Choroid plexus epithelial cell (primary cell): Measurements from ENCODE around the gene CSGALNACT2.
"Not testable (repeated sequence)": the region's sequence is repeated elsewhere in the genome, so short reads cannot be mapped to it uniquely, and the experiment has no call there.

ENCODE experiments used
- DNase-seq: peaks from one replicate; pipeline ENCODE4 v3.0.0-alpha.2; 2010; ENCODE audit warnings: low read depth
- H3K4me3 ChIP-seq: 2 replicates; pipeline ENCODE4 v1.5.1; 2011; ENCODE audit warnings: low read depth, mild to moderate bottlenecking, control low read depth, low read length, moderate library complexity
- CTCF ChIP-seq: conservative IDR thresholded peaks from 2 replicates; pipeline ENCODE4 v1.5.1; 2011; ENCODE audit warnings: low read depth, mild to moderate bottlenecking, control low read depth, inconsistent platforms, low read length, moderate library complexity

CSGALNACT2 gene

DNA sequence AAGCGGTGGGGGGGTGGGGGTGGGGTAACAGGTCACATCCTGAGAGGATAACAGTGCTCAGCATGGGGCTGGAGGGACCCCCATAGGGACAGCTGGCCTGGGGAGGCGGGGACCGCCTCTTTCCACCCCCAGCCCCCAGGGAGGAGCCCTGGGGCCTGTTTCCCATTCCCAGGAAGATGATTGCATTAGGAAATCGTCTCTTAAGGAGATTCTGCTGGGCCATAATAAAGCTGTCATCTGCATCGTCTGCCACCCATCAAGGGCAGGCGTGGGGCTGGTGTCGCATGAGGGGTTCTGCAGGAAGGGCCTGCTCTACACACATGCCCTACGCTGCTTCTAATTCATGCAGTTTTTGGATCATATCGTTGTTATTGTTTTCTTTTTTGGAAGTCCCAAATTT lies 44.2 kb upstream of the CSGALNACT2 start:
- TF ChIP-seq CTCF = no peak
- H3K4me3 ChIP-seq = no peak overlapping the region
- DNase-seq = no peak

DNA sequence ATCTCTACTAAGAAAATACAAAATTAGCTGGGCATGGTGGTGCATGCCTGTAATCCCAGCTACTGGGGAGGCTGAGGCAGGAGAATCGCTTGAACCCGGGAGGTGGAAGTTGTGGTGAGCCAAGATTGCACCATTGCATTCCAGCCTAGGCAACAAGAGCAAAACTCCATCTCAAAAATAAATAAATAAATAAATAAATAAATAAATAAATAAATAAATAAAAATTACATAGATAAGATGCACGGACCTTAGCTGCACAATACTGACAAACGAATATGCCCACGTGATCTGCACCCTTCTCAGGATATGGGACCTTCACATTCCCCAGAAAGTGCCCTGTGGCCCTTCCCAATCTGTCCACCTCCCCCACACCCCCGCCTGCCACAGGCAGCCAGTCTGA lies 38.9 kb upstream of the CSGALNACT2 start:
- not testable (repeated sequence) for H3K4me3 ChIP-seq, DNase-seq

DNA sequence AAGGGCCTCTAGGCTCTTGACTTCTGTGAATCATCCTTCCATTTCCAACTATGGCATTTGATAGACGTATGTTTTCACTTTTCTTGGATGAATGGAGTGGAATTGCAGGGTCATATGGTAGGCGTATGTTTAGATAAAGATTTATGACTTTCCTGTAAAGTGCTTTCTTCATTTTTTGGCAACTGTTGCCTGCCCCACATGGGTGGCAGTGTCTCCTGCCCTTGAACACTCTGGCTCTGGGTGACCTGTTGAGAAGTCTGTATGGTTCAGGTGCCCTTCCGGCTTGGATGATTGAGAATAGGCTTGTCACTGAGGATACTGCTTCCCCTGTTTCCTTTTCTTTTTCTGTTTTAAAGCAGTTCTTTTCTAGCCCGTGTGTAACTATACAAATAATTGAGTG lies 38.3 kb upstream of the CSGALNACT2 start:
- no peak for DNase-seq
- no peak overlapping the region for H3K4me3 ChIP-seq
- TF ChIP-seq CTCF = no peak

GRCh38 chr10:43100366-43100765 lies 37.9 kb upstream of the CSGALNACT2 start:
- no peak for DNase-seq
- no peak overlapping the region for H3K4me3 ChIP-seq
- no peak for TF ChIP-seq CTCF

- TF ChIP-seq CTCF = no peak
- no peak for DNase-seq
- H3K4me3 ChIP-seq = no peak overlapping the region
Measured at GRCh38 chr10:43102063-43102828, 36.0 kb upstream of the CSGALNACT2 start.

DNA sequence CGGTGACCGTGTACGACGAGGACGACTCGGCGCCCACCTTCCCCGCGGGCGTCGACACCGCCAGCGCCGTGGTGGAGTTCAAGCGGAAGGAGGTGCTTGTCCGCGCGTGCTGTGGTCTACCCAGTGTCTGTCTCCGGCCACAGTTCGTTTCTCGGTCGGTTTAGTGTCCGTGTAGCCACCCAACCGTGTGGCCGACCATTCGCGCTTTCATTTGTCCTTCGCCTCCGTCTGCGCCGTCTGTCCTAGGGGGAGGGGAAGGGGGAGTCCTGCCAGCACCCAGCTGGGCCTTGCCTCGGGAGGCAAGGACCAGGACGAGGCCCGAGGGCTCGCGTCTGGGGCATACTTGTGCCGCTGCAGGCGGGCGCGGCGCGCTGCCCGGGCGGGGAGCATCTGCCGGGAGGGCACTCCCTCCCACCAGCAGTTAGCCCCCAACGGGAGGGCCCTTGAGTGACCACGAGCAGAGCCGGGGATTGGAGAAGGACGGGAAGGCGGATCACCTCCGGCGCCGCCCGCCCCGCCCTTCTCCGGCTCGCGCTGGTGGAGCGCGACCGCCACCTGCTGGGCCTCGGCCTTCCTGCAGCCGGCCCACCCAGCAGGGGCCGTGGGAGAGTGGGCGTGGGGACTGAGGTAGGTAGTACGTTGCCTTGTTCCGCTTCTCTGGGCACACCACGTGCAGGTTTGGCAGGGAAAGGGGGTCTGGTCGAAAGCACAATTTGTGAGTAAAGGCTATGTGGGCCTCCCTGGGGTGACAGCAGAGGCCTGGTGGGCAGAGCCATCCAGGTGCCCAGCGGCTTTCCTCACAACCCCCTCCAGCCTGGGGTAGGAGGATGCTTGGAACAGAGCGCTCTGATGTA lies 32.9 kb upstream of the CSGALNACT2 start:
- TF ChIP-seq CTCF = peak; percentile 76
- DNase-seq = peak; percentile 75
- H3K4me3 ChIP-seq = peak overlapping the region; percentile 61

- DNase-seq = no peak
- no peak for TF ChIP-seq CTCF
- no peak overlapping the region for H3K4me3 ChIP-seq
Measured at GRCh38 chr10:43105956-43106229, 32.4 kb upstream of the CSGALNACT2 start.
